HG02623 (cell line): ENCODE measurements around the gene SERINC5.
"Not testable (repeated sequence)": the region's sequence is repeated elsewhere in the genome, so short reads cannot be mapped to it uniquely, and the experiment has no call there.

Source experiments
- ATAC-seq: cut with Tn5 transposase; IDR thresholded peaks from one replicate; pipeline ENCODE4 v1.9.1; 2021; ENCODE audit warnings: moderate library complexity; ENCODE audit not compliant: unreplicated experiment

Gene SERINC5

DNA sequence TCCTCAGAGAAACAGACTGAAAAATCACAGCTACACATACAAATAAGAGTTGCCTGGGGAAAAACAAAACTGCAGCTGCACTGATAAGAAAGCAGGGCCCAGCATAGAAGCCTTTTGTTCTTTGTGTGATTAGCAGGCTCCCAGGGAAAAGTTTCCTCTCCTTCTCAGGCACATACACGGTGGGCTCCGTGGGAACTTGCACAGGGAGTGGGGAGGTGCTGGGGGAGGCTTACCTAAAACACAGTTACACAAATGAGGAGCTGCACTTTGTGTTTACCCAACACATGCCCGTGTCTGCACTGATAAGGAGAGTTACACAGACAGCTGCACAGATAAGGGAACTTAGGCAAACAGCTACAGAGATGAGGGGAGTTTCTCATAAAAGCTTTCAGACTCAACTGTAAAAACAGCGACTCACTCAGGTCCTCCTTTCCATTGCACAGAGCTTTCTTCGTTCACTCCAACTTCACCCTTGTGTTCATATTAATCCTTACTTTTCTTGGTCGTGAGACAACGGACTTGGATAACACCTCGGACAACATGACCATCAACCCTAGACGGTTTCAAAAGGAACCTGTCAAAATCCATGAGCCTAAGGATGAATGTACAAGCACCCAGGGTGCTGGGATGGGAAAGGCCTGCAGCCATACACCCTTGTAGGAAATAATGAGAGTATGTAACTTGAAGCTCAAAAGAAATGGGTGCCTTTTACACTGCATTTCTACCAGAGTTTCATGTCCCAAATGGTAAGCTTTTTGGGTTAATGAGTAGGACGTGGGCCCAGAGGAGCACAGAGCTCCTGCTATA lies 50.8 kb downstream of the SERINC5 start:
- no peak for ATAC-seq

- not testable (repeated sequence) for ATAC-seq
Measured at GRCh38 chr5:80201763-80202162, 54.1 kb downstream of the SERINC5 start.

DNA sequence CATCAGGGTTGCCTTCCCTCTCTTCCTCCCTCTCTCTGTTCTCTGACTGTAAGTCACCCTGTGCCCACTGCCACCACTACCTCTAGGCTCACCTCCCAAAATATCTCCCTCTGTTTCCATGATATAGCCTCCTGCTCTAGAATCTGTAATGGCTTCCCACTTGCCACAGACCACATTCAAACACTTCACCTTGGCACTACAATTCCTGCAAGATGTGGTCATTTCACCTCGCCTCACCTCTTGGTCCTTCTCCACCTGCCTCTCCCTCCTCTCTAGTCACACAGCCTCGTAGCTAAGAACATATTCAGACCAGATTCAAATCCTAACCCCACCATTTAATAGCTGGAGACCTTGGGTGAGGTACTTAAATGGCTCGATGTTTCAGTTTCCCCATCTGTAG lies 56.9 kb downstream of the SERINC5 start:
- ATAC-seq, result no peak

DNA sequence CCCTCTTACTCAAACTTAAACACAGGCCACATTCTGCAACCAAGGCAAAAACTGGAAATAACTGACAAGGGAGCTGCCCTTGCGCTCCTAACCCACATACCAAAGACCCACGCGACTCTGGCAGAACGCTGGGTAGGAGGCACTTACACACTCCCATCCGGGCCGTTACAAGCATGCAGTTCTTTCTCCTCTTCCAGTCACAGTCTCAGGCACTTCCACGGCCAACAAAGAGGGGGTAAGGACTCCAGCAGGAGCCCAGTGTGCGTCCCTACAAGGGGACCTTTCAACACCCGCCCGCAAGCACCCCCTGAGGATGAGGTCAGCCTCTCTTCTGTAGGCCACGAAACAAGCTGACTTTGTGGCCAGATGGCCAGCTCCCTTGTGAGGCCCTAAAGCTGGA lies 57.4 kb downstream of the SERINC5 start:
- no peak for ATAC-seq

DNA sequence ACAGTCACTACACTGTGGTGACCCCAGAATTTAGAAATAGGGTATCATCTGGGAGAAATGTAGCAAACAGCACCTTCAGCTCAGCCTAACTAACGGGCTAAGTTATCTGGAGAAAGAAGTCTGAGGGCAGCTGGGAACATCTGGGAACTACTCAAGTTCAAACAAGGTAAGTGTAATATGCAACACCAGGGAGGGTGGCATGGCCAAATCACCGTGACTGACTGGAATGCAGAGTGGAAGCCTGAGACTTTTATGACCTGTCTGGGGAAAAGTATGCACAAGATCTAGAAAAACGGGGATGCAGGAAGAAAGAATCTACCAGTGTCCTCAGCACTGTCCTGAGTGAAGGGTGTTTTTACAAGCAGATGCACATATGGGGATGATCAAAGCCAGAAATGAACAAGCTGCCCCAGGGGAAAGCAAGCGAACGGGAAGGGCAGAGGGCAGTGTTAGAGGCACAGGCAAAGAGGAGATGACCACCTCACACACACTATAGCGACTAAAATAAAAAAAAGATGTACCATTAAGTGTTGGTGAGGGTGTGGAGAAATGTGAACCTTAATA lies 59.9 kb downstream of the SERINC5 start:
- no peak for ATAC-seq

DNA sequence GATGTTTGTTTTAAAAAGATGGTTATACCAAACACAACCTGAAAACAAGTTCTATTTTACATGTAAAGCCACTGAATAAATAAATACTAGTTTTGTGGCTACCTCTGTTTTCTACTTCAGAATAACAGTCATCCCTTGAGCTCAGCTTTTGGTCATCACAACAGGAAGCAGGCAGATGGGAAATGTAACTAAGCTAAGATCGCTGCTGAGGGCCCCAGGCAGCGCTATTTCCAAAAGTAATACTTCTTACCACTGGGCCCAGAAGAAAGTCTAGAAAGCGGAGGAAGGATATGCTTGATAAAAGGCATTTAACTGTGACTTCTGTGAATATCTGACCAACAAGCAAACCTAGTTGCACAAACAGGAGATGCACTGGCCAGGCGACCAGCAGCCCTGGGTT lies 61.4 kb downstream of the SERINC5 start:
- no peak for ATAC-seq

DNA sequence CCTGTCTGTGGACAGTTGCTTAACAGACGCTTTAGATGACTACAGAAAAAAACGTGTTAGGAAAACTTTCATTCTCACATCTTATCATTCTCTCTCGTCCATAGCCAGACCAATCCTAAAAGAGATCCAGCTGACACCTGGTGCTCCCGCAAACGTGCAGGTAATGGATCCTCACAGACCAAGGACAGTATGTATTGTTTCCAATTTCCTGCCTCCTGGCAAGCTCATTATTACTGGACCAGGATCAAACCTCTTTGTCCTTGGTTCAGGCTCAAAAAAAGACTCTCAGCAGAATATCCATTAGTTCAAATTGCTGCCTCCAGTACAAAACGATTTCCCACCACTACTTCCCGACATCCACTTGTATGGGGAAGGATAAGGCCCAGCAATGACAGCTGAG lies 62.4 kb downstream of the SERINC5 start:
- no peak for ATAC-seq

GRCh38 chr5:80192507-80193241 lies 63.2 kb downstream of the SERINC5 start:
- no peak for ATAC-seq

- ATAC-seq, result no peak
Measured at GRCh38 chr5:80191991-80192398, 63.9 kb downstream of the SERINC5 start.

DNA sequence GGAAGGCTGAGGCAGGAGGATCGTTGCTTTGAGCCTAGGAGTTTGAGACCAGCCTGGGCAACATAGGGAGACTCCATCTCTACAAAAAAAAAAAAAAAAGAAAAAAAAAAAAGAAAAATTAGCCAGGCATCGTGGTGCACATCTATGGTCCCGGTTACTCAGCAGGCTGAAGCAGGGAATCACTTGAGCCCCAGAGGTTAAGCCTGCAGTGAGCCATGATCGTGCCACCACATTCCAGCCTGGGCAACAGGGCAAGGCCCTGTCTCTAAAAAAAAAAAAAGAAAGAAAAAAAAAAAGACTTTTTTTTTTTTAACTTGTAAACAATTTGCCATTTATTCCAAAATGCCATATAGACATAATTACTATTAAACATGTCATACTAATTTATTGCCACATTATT lies 64.5 kb downstream of the SERINC5 start:
- ATAC-seq, result no peak

DNA sequence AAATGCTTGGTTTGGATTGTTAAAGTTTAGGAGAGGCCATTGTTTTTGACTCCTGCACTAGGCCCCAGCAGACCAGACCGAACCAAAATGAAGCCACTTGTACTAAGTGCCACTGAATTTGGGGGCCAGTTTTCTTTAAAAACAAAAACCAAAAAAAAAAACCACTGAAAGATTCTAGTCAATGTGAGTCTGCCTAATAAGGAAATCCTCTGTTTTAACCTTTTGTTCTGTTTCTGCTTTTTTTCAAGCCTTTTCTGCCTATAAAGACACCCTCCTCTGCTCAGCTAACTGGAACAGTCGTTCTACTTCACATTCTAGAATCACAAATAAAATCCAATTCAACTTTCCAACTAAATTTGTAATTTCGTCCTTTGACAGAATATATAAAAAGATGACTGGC lies 64.9 kb downstream of the SERINC5 start:
- ATAC-seq, result no peak

DNA sequence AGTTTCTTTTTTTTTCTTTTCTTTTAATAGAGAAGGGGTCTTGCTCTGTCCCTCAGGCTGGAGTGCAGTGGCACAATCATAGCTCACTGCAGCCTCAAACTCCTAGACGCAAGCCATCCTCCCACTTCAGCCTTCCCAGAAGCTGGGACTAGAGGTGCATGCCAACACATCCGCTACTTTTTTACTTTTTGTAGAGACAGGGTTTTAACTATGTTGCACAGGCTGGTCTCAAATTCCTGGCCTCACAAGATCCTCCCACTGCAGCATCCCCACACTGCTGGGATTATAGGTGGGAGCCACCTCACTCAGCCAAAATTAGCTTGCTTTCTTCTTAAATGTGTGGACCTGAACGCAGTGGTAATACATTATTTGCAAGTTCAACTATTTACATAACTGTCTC lies 66.1 kb downstream of the SERINC5 start:
- no peak for ATAC-seq

- ATAC-seq, result no peak
Measured at GRCh38 chr5:80189201-80189600, 66.6 kb downstream of the SERINC5 start.

DNA sequence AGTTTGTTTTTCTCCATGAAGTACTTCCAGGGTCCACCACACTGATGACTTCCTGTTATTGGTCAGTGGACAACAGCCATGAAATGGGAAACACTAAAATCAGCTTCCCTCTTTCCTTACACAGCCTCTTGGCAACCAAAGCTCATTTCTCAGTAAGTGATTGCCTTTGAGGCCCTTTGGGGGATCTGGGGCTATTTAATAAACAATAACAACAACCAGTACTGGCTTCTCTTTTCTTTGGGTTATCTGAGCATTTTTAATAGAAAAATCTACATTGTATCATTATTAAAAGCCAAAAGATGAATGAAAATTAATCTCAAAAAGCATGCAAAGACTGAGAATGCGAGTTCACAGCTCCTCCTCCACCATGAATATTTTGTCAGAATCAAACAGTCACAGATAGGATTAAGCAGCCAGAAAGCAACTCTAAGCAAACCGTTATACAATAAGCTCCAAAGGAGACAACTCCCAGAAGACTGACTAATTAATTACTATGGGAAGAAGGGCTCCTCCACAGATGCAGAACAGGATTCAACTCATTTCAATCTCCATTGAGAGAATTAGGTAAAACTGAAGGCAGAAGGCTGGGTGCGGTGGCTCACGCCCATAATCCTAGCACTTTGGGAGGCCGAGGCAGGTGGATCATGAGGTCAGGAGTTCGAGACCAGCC lies 68.3 kb downstream of the SERINC5 start:
- ATAC-seq, result no peak

DNA sequence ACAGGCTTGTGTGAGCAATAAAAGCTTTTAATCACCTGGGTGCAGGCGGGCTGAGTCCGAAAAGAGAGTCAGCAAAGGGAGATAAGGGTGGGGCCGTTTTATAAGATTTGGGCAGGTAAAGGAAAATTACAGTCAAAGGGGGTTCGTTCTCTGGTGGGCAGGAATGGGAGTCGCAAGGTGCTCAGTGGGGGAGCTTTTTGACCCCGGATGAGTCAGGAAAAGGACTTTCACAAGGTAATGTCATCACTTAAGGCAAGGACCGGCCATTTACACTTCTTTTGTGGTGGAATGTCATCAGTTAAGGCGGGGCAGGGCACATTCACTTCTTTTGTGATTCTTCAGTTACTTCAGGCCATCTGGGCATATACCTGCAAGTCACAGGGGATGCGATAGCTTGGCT lies 70.3 kb downstream of the SERINC5 start:
- ATAC-seq, result not testable (repeated sequence)

- ATAC-seq, result no peak
Measured at GRCh38 chr5:80185095-80185494, 70.8 kb downstream of the SERINC5 start.

DNA sequence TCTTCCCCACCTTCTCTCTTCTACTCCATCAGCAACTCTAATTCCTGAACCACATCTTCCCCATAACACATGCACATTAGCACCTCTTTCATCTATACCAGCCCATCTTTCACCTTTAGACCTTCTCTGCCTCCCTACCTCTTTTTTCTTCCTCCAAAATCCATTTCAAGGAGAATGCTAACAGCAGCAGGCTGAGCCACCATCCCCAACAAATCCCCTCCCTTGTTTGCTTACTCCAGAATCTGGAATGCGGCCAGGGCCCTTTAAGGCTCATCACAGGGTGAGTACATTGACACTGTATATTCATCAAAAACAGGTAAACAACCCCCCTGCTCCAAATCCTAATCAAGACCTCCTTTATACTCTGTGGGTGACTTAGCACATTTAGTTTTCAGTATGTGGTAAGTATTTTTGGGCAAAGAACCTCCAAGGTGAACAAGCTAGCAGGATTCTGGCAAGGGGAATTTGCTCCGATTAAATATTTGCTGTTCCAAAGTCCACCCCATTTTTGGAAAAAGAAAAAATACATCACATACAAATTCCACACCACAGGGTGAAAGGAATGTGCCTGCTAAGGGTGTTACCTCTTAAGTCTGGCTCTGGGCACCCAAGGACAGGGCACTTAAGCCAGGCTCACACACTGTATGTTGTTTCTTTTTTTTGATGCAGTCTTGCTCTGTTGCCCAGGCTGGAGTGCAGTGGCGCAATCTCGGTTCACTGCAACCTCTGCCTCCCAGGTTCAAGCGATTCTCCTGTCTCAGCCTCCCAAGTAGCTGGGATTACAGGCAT lies 71.4 kb downstream of the SERINC5 start:
- no peak for ATAC-seq

DNA sequence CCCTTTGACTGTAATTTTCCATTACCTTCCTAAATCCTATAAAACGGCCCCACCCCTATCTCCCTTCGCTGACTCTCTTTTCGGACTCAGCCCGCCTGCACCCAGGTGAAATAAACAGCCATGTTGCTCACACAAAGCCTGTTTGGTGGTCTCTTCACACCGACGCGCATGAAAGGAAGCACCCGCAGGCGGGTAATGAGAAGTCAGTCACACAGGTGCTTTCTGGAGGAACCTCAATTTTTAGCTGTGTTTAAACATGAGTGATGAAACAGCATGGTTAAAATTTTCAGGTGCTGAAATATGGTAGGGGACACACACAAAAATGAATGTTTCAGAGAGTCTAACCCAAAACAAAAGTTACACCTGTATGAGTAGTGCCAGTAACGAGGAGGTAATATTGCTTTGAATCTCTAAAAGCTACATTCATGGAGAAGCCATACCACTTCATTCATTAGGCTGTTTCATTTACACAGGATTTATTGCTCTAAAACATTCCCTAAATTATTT lies 72.1 kb downstream of the SERINC5 start:
- not testable (repeated sequence) for ATAC-seq

GRCh38 chr5:80182809-80183580 lies 72.9 kb downstream of the SERINC5 start:
- no peak for ATAC-seq
